B cell (primary cell): Measurements from ENCODE around the gene NTN3. TPM values are rescaled to one million over a fixed set of nuclear protein-coding genes. Genes with fewer than 3 reads are reported as not detected.

Source experiments
- ATAC-seq: fragments of 200-7000 bp; cut with Tn5 transposase; one replicate; pipeline ENCODE4 v1.10.0; 2021; ENCODE audit warnings: low read depth, mild to moderate bottlenecking, moderate number of reproducible peaks, moderate library complexity
- CTCF ChIA-PET: fragments of 350-600 bp; sonication (Branson Sonifier 250); formaldehyde crosslinking; loops from one replicate; lab custom pipeline; 2021; ENCODE audit warnings: antibody characterized with exemption, inconsistent platforms; lab: Charles Lee
- POLR2A ChIA-PET: fragments of 350-600 bp; sonication (Branson Sonifier 250); formaldehyde crosslinking; loops from one replicate; lab custom pipeline; 2021; ENCODE audit warnings: antibody characterized with exemption; lab: Charles Lee
- DNase-seq: peaks from one replicate; pipeline ENCODE4 v3.0.0; 2013
- H2AFZ ChIP-seq: 2 replicates; pipeline ENCODE4 v1.6.1; 2012; ENCODE audit warnings: mild to moderate bottlenecking, low read depth, low read length; ENCODE audit not compliant: insufficient read depth, poor library complexity, severe bottlenecking
- H3K27ac ChIP-seq, 2 donors: 1 replicate in 1 of 2; 2 replicates in 1 of 2; pipeline ENCODE4 v1.5.1; 2012 to 2013; ENCODE audit warnings: low read length in 2 of 2, mild to moderate bottlenecking in 2 of 2, moderate library complexity in 1 of 2
- H3K27me3 ChIP-seq, 4 experiments: fragments of 200-600 bp in 1 of 4; sonication (generic) in 1 of 4; replicated peaks in 1 of 4; 1 replicate in 2 of 4; 2 replicates in 2 of 4; pipeline versions ENCODE4 v1.6.1 to v1.7.0; 2013 to 2016; ENCODE audit warnings: low read length in 3 of 4, mild to moderate bottlenecking in 2 of 4, mixed read lengths in 1 of 4, moderate library complexity in 1 of 4; ENCODE audit not compliant: insufficient read depth in 4 of 4, control insufficient read depth in 3 of 4; ENCODE audit errors: control extremely low read depth in 1 of 4
- H3K36me3 ChIP-seq, 2 experiments: replicated peaks in 1 of 2; 1 replicate in 1 of 2; 2 replicates in 1 of 2; pipeline versions ENCODE4 v1.6.1 to v1.7.1; 2013; ENCODE audit warnings: low read length in 1 of 2; ENCODE audit not compliant: insufficient read depth in 2 of 2, control insufficient read depth in 1 of 2; ENCODE audit errors: control extremely low read depth in 1 of 2, extremely low read depth in 1 of 2
- H3K4me1 ChIP-seq, 2 donors: fragments of 200-600 bp in 1 of 2; sonication (generic) in 1 of 2; 1 replicate in 1 of 2; 2 replicates in 1 of 2; pipeline versions ENCODE4 v1.5.1 to v1.6.1; 2013 to 2017; ENCODE audit warnings: low read length in 2 of 2; ENCODE audit not compliant: control insufficient read depth in 2 of 2, insufficient read depth in 2 of 2
- H3K4me2 ChIP-seq: replicated peaks from 2 replicates; pipeline ENCODE3; 2012; ENCODE audit warnings: mild to moderate bottlenecking, low read depth, low read length; ENCODE audit not compliant: poor library complexity, severe bottlenecking
- H3K4me3 ChIP-seq, 5 experiments: fragments of 200-600 bp in 1 of 5; sonication (generic) in 1 of 5; 1 replicate in 3 of 5; 2 replicates in 2 of 5; pipeline versions ENCODE4 v1.5.1 to v1.7.0; 2011 to 2016; ENCODE audit warnings: low read length in 4 of 5, mild to moderate bottlenecking in 4 of 5, low read depth in 2 of 5, control low read depth in 1 of 5, moderate library complexity in 1 of 5; ENCODE audit not compliant: insufficient read depth in 1 of 5; ENCODE audit errors: control extremely low read depth in 1 of 5, extremely low read depth in 1 of 5
- H3K79me2 ChIP-seq: fragments of 200-600 bp; sonication (generic); one replicate; pipeline ENCODE4 v1.6.0; 2016; ENCODE audit warnings: low read length; ENCODE audit not compliant: control insufficient read depth, insufficient read depth
- H3K9ac ChIP-seq: fragments of 200-600 bp; sonication (generic); 2 replicates; pipeline ENCODE4 v1.6.1; 2017; ENCODE audit warnings: mild to moderate bottlenecking, low read length, moderate library complexity
- H3K9me3 ChIP-seq, 3 donors: one replicate each; pipeline versions ENCODE4 v1.6.1 to v1.7.1; 2013; ENCODE audit warnings: low read length in 2 of 3; ENCODE audit not compliant: control insufficient read depth in 2 of 3, insufficient read depth in 1 of 3; ENCODE audit errors: control extremely low read depth in 1 of 3
- H4K20me1 ChIP-seq: 2 replicates; pipeline ENCODE4 v1.6.0; 2012; ENCODE audit warnings: mild to moderate bottlenecking, low read length; ENCODE audit not compliant: insufficient read depth, control insufficient read depth, poor library complexity, severe bottlenecking
- H3K27ac Mint-ChIP-seq: one replicate; pipeline ENCODE4 v1.8.0; 2021; ENCODE audit warnings: mixed read lengths
- H3K27me3 Mint-ChIP-seq: one replicate; pipeline ENCODE4 v1.8.0; 2021; ENCODE audit warnings: mixed read lengths
- H3K4me1 Mint-ChIP-seq: one replicate; pipeline ENCODE4 v1.8.0; 2021; ENCODE audit warnings: mixed read lengths
- H3K4me3 Mint-ChIP-seq: one replicate; pipeline ENCODE4 v1.8.0; 2021; ENCODE audit warnings: mixed read lengths
- H3K9me3 Mint-ChIP-seq: one replicate; pipeline ENCODE4 v1.8.0; 2022; ENCODE audit warnings: mixed read lengths; ENCODE audit not compliant: insufficient read depth
- EZH2 ChIP-seq: IDR thresholded peaks from 2 replicates; pipeline ENCODE4 v1.6.1; 2012; ENCODE audit warnings: borderline replicate concordance, low read depth, mild to moderate bottlenecking, moderate library complexity, low read length; ENCODE audit not compliant: insufficient read depth, poor library complexity, severe bottlenecking
- whole genome bisulfite sequencing: methylation state at CpG from one replicate; pipeline ENCODE4 v1.1.5; 2013; ENCODE audit warnings: missing lambda C conversion rate; ENCODE audit not compliant: insufficient coverage; 5-methylcytosine and 5-hydroxymethylcytosine counted together
- intact Hi-C: fragments of 100-400 bp; cut with micrococcal nuclease; formaldehyde crosslinking; loops from one replicate; pipeline ENCODE4 v1.10.0; 2022
- polyA plus RNA-seq: library from polyadenylated mRNA; depleted of rRNA; stranded (reverse); fragments of >200 nt; gene quantifications from 2 replicates; pipeline ENCODE4 v1.2.3, GENCODE V29; 2012
- total RNA-seq, 2 donors: library from RNA; stranded (reverse); fragments of 120-200 nt in 1 of 2; gene quantifications; 1 replicate in 1 of 2; 2 replicates in 1 of 2; pipeline versions ENCODE4 v1.2.3 to v1.2.4, GENCODE V29; 2013 to 2022
- TF ChIP-seq, protein P1 (sequence below): fragments of 200-600 bp; IDR thresholded peaks from one replicate; pipeline ENCODE4 v1.8.0; 2022; ENCODE audit warnings: antibody characterized with exemption, mild to moderate bottlenecking

The NTN3 gene
- total and polyA plus RNA-seq, 2 donors (not counting 1 experiment from before 2014, with no cell fraction given): not detected

DNA sequence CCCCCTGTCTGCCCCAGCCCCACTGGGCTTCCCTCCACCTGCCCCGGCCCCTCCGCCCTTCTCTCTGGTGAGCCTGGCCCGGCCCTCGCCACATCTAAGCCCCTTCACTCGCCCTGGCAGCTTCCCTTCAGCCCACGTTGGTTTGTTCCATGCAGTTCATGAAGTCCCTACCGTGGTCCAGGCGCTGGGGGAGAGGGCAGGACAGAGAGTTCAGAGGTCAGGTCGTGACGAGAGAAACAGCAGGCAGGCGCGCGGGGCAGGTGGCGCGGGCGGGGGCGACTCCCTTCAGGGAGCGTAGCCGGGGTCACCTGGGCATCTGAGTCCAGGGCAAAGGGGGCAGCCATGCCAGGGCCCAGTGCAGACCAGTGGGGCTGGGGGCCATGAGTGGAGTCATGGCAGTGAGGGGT lies 20.1 kb upstream of the NTN3 start:
- no peak for ATAC-seq
- TF ChIP-seq, protein P1, sequence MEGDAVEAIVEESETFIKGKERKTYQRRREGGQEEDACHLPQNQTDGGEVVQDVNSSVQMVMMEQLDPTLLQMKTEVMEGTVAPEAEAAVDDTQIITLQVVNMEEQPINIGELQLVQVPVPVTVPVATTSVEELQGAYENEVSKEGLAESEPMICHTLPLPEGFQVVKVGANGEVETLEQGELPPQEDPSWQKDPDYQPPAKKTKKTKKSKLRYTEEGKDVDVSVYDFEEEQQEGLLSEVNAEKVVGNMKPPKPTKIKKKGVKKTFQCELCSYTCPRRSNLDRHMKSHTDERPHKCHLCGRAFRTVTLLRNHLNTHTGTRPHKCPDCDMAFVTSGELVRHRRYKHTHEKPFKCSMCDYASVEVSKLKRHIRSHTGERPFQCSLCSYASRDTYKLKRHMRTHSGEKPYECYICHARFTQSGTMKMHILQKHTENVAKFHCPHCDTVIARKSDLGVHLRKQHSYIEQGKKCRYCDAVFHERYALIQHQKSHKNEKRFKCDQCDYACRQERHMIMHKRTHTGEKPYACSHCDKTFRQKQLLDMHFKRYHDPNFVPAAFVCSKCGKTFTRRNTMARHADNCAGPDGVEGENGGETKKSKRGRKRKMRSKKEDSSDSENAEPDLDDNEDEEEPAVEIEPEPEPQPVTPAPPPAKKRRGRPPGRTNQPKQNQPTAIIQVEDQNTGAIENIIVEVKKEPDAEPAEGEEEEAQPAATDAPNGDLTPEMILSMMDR: no peak
- no peak for TF ChIP-seq EZH2
- Histone ChIP-seq H2AFZ (no peak overlapping the region), H3K27me3 (no peaks in the 10 kb centered on the region), H3K27ac (no peak overlapping the region), H3K4me1 (no peaks in the 10 kb centered on the region), H4K20me1 (no peaks in the 10 kb centered on the region), H3K9ac (no peak overlapping the region), H3K79me2 (peaks cover 7% of the 10 kb centered on the region), H3K36me3 (peaks cover 0 to 34% of the 10 kb centered on the region in 2 experiments), H3K4me2 (no peak overlapping the region), H3K4me3 (no peak overlapping the region), H3K9me3 (peaks cover 0 to 2% (median 0%) of the 10 kb centered on the region in 3 donors)
- CTCF ChIA-PET: interaction anchor here (1.1 kb wide), 1 partner anchor 21 kb away, joined by 3 read pairs; no protein-coding TSS in a partner anchor
- H3K27ac Mint-ChIP-seq: no peak overlapping the region
- no peaks in the 10 kb centered on the region for H3K4me1 Mint-ChIP-seq
- POLR2A ChIA-PET: interaction anchor here (0.7 kb wide), 1 partner anchor 14 kb away, joined by 4 read pairs; no protein-coding TSS in a partner anchor
- WGBS: 95% methylated on average over 19 of the region's 19 CpGs
- no peak for DNase-seq
- H3K4me3 Mint-ChIP-seq: no peak overlapping the region
- H3K9me3 Mint-ChIP-seq: no peaks in the 10 kb centered on the region
- H3K27me3 Mint-ChIP-seq: no peaks in the 10 kb centered on the region
- intact Hi-C loops: no loop called here

- Histone ChIP-seq H3K9me3 (peaks cover 0 to 2% (median 0%) of the 10 kb centered on the region in 3 donors), H3K4me2 (no peak overlapping the region), H3K79me2 (peaks cover 7% of the 10 kb centered on the region), H3K27ac (no peak overlapping the region), H3K4me3 (no peak overlapping the region), H3K27me3 (no peaks in the 10 kb centered on the region), H3K36me3 (peaks cover 0 to 25% of the 10 kb centered on the region in 2 experiments), H4K20me1 (no peaks in the 10 kb centered on the region), H3K4me1 (no peaks in the 10 kb centered on the region), H2AFZ (no peak overlapping the region), H3K9ac (no peak overlapping the region)
- WGBS: 98% methylated on average over 18 of the region's 18 CpGs
- Mint-ChIP-seq H3K27me3 (no peaks in the 10 kb centered on the region), H3K27ac (no peak overlapping the region), H3K9me3 (no peaks in the 10 kb centered on the region), H3K4me3 (no peak overlapping the region), H3K4me1 (no peaks in the 10 kb centered on the region)
- ChIA-PET POLR2A (no interaction called here), CTCF (no interaction called here)
- TF ChIP-seq, protein P1: no peak
- no peak for TF ChIP-seq EZH2
- DNase-seq (no peak), ATAC-seq (no peak)
- intact Hi-C loops: no loop called here
Measured at GRCh38 chr16:2451851-2452320, 19.2 kb upstream of the NTN3 start.
